Glomerular endothelial cell (primary cell): Measurements from ENCODE around the gene SBF2. TPM values are rescaled to one million over a fixed set of nuclear protein-coding genes. Genes with fewer than 3 reads are reported as not detected.
"Not testable (repeated sequence)": the region's sequence is repeated elsewhere in the genome, so short reads cannot be mapped to it uniquely, and the experiment has no call there.

Experiments used
- DNase-seq: peaks from one replicate; pipeline ENCODE4 v3.0.0-alpha.2; 2011; ENCODE audit warnings: low read depth, low spot score; ENCODE audit errors: extremely low read depth
- total RNA-seq: library from RNA; depleted of rRNA; stranded (reverse); fragments of >200 nt; gene quantifications from 2 replicates; pipeline ENCODE4 v1.2.3, GENCODE V29; 2015

The SBF2 gene
- total RNA-seq, 1 donor from 2014 or later: 35.5 TPM

GRCh38 chr11:10122326-10123197 lies 171.5 kb downstream of the SBF2 start:
- no peak for DNase-seq

- DNase-seq: no peak
Observed at GRCh38 chr11:10118865-10119264, 175.2 kb downstream of the SBF2 start.

- DNase-seq: no peak
Observed at GRCh38 chr11:10117709-10118351, 176.2 kb downstream of the SBF2 start.

- no peak for DNase-seq
Observed at GRCh38 chr11:10116588-10116987, 177.4 kb downstream of the SBF2 start.

GRCh38 chr11:10114593-10115404 lies 179.2 kb downstream of the SBF2 start:
- DNase-seq: no peak

- no peak for DNase-seq
Observed at GRCh38 chr11:10113852-10114251, 180.2 kb downstream of the SBF2 start.

GRCh38 chr11:10109806-10110205 lies 184.2 kb downstream of the SBF2 start:
- DNase-seq: no peak

- DNase-seq: no peak
Observed at GRCh38 chr11:10108915-10109680, 184.9 kb downstream of the SBF2 start.

- DNase-seq: no peak
Observed at GRCh38 chr11:10107497-10107896, 186.5 kb downstream of the SBF2 start.

- no peak for DNase-seq
Observed at GRCh38 chr11:10097615-10098014, 196.4 kb downstream of the SBF2 start.

- peak; percentile 50 for DNase-seq
Observed at GRCh38 chr11:10096987-10097386, 197.0 kb downstream of the SBF2 start.

GRCh38 chr11:10095412-10096208 lies 198.4 kb downstream of the SBF2 start:
- no peak for DNase-seq

GRCh38 chr11:10092426-10092825 lies 201.6 kb downstream of the SBF2 start:
- no peak for DNase-seq

GRCh38 chr11:10091314-10092045 lies 202.5 kb downstream of the SBF2 start:
- no peak for DNase-seq

- not testable (repeated sequence) for DNase-seq
Observed at GRCh38 chr11:10087923-10088225, 206.1 kb downstream of the SBF2 start.

GRCh38 chr11:10087186-10087922 lies 206.7 kb downstream of the SBF2 start:
- no peak for DNase-seq

- DNase-seq: no peak
Observed at GRCh38 chr11:10080138-10080537, 213.9 kb downstream of the SBF2 start.

GRCh38 chr11:10076458-10077141 lies 217.4 kb downstream of the SBF2 start:
- no peak for DNase-seq
